SK-N-SH (cell line): ENCODE results near the gene HHIPL1. TPM values are rescaled to one million over a fixed set of nuclear protein-coding genes. Genes with fewer than 3 reads are reported as not detected.

Experiments
- CTCF ChIA-PET: fragments of 300-600, 350-600 bp; formaldehyde crosslinking; extraction: SDS; loops from one replicate; lab custom pipeline; 2021; lab: Yijun Ruan, JAX
- POLR2A ChIA-PET: fragments of 350-600 bp; sonication (Branson Sonifier 250); formaldehyde crosslinking; extraction: SDS; loops from one replicate; lab custom pipeline; 2020; ENCODE audit warnings: antibody characterized with exemption, inconsistent platforms; lab: Yijun Ruan, JAX
- DNase-seq: peaks from one replicate; pipeline ENCODE4 v3.0.0; 2012
- H2AFZ ChIP-seq: fragments of 200-600 bp; sonication (generic); 2 replicates; pipeline ENCODE4 v1.8.1; 2016; ENCODE audit warnings: antibody characterized with exemption, mild to moderate bottlenecking, low read depth
- H3F3A ChIP-seq: fragments of 200-600 bp; sonication (generic); replicated peaks from 2 replicates; pipeline ENCODE3; 2016; ENCODE audit warnings: antibody characterized with exemption, mild to moderate bottlenecking; ENCODE audit not compliant: insufficient read depth
- H3K27ac ChIP-seq, 2 experiments: fragments of 200-500 bp in 1 of 2; fragments of 200-600 bp in 1 of 2; sonication (Bioruptor generic) in 1 of 2; sonication (generic), shearing (Covaris generic) in 1 of 2; 2 replicates each; pipeline versions ENCODE4 v1.5.1 to v1.6.1; 2014 to 2016; ENCODE audit warnings: low read depth in 2 of 2, inconsistent platforms in 1 of 2, low read length in 1 of 2, mild to moderate bottlenecking in 1 of 2, mixed read lengths in 1 of 2
- H3K27me3 ChIP-seq: fragments of 200-600 bp; sonication (generic), shearing (Covaris generic); 2 replicates; pipeline ENCODE4 v1.6.1; 2016; ENCODE audit warnings: mixed run types; ENCODE audit not compliant: insufficient read depth
- H3K36me3 ChIP-seq, 2 experiments: fragments of 200-500 bp in 1 of 2; fragments of 200-600 bp in 1 of 2; sonication (Bioruptor generic) in 1 of 2; sonication (generic) in 1 of 2; replicated peaks in 1 of 2; 2 replicates each; pipeline versions ENCODE3 to v1.5.1; 2014 to 2016; ENCODE audit warnings: low read length in 1 of 2, mild to moderate bottlenecking in 1 of 2; ENCODE audit not compliant: insufficient read depth in 2 of 2, control insufficient read depth in 1 of 2
- H3K4me1 ChIP-seq, 2 experiments: fragments of 200-500 bp in 1 of 2; fragments of 200-600 bp in 1 of 2; sonication (Bioruptor generic) in 1 of 2; sonication (generic), shearing (Covaris generic) in 1 of 2; 2 replicates each; pipeline versions ENCODE4 v1.5.1 to v1.6.1; 2014 to 2016; ENCODE audit warnings: low read depth in 1 of 2, low read length in 1 of 2, mixed run types in 1 of 2; ENCODE audit not compliant: insufficient read depth in 2 of 2, control insufficient read depth in 1 of 2
- H3K4me2 ChIP-seq: fragments of 200-600 bp; sonication (generic), shearing (Covaris generic); 2 replicates; pipeline ENCODE4 v1.6.1; 2017; ENCODE audit warnings: mixed run types
- H3K4me3 ChIP-seq, 2 experiments: fragments of 200-500 bp in 1 of 2; fragments of 200-600 bp in 1 of 2; sonication (Bioruptor generic) in 1 of 2; sonication (generic), shearing (Covaris generic) in 1 of 2; 2 replicates each; pipeline versions ENCODE4 v1.5.1 to v1.8.1; 2014 to 2016; ENCODE audit warnings: low read depth in 2 of 2, inconsistent platforms in 1 of 2, low read length in 1 of 2, mild to moderate bottlenecking in 1 of 2, mixed read lengths in 1 of 2, moderate library complexity in 1 of 2
- H3K79me2 ChIP-seq: fragments of 200-600 bp; sonication (generic); 2 replicates; pipeline ENCODE4 v1.8.1; 2017; ENCODE audit warnings: mild to moderate bottlenecking; ENCODE audit not compliant: insufficient read depth
- H3K9ac ChIP-seq: fragments of 200-600 bp; sonication (generic); 2 replicates; pipeline ENCODE4 v1.6.1; 2017; ENCODE audit warnings: mixed run types
- H3K9me2 ChIP-seq: fragments of 200-600 bp; sonication (generic); 2 replicates; pipeline ENCODE4 v1.6.1; 2017; ENCODE audit warnings: mixed run types
- H3K9me3 ChIP-seq: fragments of 200-600 bp; sonication (generic); 2 replicates; pipeline ENCODE4 v1.6.1; 2017; ENCODE audit warnings: mixed run types, mild to moderate bottlenecking, moderate library complexity
- H4K20me1 ChIP-seq: fragments of 200-600 bp; sonication (generic); 2 replicates; pipeline ENCODE4 v1.6.1; 2017; ENCODE audit warnings: mild to moderate bottlenecking, mixed run types; ENCODE audit not compliant: insufficient read depth
- ELF1 ChIP-seq: IDR thresholded peaks from 2 replicates; pipeline ENCODE4 v1.4.0; 2012
- EZH2phosphoT487 ChIP-seq: fragments of 200-600 bp; sonication (generic); IDR thresholded peaks from 2 replicates; pipeline ENCODE4 v1.6.1; 2017; ENCODE audit warnings: low read depth, mixed run types, mild to moderate bottlenecking, antibody characterized with exemption, moderate library complexity, borderline replicate concordance
- FOXJ3 ChIP-seq: sonication (generic); formaldehyde crosslinking; IDR thresholded peaks from 2 replicates; pipeline ENCODE4 v1.5.1; 2020; ENCODE audit warnings: mild to moderate bottlenecking, missing genetic modification reagents
- FOXM1 ChIP-seq: IDR thresholded peaks from 2 replicates; pipeline ENCODE4 v1.4.0; 2012; ENCODE audit warnings: low read depth, mild to moderate bottlenecking
- GABPA ChIP-seq: IDR thresholded peaks from 2 replicates; pipeline ENCODE4 v1.4.0; 2012; ENCODE audit warnings: low read depth, mild to moderate bottlenecking
- IRF3 ChIP-seq: fragments of 150-350 bp; IDR thresholded peaks from 2 replicates; pipeline ENCODE4 v1.6.1; 2016; ENCODE audit warnings: mild to moderate bottlenecking, low read depth, low read length
- MEF2A ChIP-seq: IDR thresholded peaks from 2 replicates; pipeline ENCODE4 v1.4.0; 2012; ENCODE audit warnings: low read depth, borderline replicate concordance
- NFIC ChIP-seq: IDR thresholded peaks from 2 replicates; pipeline ENCODE4 v1.4.0; 2012; ENCODE audit warnings: borderline replicate concordance
- POLR2AphosphoS5 ChIP-seq: IDR thresholded peaks from 2 replicates; pipeline ENCODE4 v1.6.1; 2012; ENCODE audit warnings: low read depth, low read length
- REST ChIP-seq: IDR thresholded peaks from 2 replicates; pipeline ENCODE4 v1.6.1; 2012; ENCODE audit warnings: mild to moderate bottlenecking, low read depth, low read length, moderate library complexity
- RFX5 ChIP-seq: IDR thresholded peaks from 2 replicates; pipeline ENCODE4 v1.6.1; 2012; ENCODE audit warnings: mild to moderate bottlenecking, improper control_type of control experiment, low read length
- TEAD4 ChIP-seq: IDR thresholded peaks from 2 replicates; pipeline ENCODE4 v1.4.0; 2012; ENCODE audit warnings: mild to moderate bottlenecking, borderline replicate concordance; ENCODE audit not compliant: insufficient read depth
- WGBS: methylation state at CpG from one replicate; pipeline ENCODE4 v1.1.6; 2017; ENCODE audit warnings: low lambda C conversion rate; 5-methylcytosine and 5-hydroxymethylcytosine counted together
- polyA plus RNA-seq, 3 experiments: library from polyadenylated mRNA; depleted of rRNA; stranded (reverse); fragments of >200 nt; gene quantifications; 2 replicates each; pipeline ENCODE4 v1.2.3, GENCODE V29; 2012
- TF ChIP-seq, protein P1 (sequence below): IDR thresholded peaks from 2 replicates; pipeline ENCODE4 v1.4.0; 2012; ENCODE audit warnings: low read depth
- TF ChIP-seq, protein P2 (sequence below): fragments of 200-600 bp; sonication (generic); IDR thresholded peaks from 2 replicates; pipeline ENCODE4 v1.6.1; 2017; ENCODE audit warnings: antibody characterized with exemption, mild to moderate bottlenecking, moderate library complexity

HHIPL1 gene
- polyA plus RNA-seq, 1 of the 3 experiments (the other 2 are of a cell fraction), result 0.02 TPM

DNA sequence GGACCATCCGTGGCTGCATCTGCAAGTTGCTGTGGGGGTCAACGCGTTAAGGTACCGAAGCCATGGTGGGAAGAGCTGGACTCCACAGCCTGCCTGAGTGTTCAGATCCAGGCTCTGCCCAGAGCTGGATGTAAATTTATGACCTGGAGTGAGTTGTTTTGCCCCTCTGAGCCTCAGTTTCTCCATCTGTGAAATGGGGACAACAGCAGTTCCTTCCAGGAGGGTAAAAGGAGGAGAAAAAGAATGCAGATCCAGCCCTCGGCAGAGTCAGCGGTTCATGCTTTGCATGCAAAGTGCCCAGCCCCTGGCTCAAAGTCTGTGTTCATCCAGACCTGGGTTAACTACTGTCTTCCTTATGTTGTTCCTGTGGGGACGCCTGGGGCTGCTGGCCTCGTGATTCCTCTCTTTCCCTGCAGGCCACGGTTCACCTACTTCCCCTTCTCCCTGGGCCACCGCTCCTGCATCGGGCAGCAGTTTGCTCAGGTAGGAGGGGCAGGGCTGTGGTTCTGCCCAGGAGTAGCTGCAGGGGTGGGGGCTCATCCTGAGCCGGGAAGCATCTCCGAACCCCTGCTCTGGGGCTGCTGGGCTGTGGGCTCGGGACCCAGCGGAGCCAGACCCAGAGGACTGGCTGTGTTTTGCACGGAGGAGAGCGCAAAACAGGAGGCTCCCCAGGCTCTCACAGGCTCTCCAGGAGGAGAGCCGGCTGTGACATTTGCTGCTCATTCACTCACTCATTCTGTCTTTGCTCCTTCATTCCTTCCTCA lies 81.0 kb downstream of the HHIPL1 start (continued):
- no peak for TF ChIP-seq IRF3

GRCh38 chr14:99726538-99727095 lies 81.7 kb downstream of the HHIPL1 start:
- H3K79me2 ChIP-seq, result no peaks in the 10 kb centered on the region
- H2AFZ ChIP-seq, result no peak overlapping the region
- H3K27me3 ChIP-seq, result no peaks in the 10 kb centered on the region
- no peaks in the 10 kb centered on the region for H3K9me2 ChIP-seq
- H3K36me3 ChIP-seq, result no peaks in the 10 kb centered on the region
- 82% methylated on average over 20 of the region's 26 CpGs for WGBS
- H3K9me3 ChIP-seq, result no peaks in the 10 kb centered on the region
- H3K9ac ChIP-seq, result no peak overlapping the region
- H3K4me1 ChIP-seq, result peaks cover 0 to 2% of the 10 kb centered on the region in 2 experiments; a peak in 1 of 4 replicates
- ChIA-PET CTCF (interaction anchor here (0.7 to 11.2 kb wide), 6 partner anchors 9 to 170 kb away, joined by 3 to 136 read pairs (median 4); no protein-coding TSS in a partner anchor), POLR2A (no interaction called here)
- H3F3A ChIP-seq, result no peaks in the 10 kb centered on the region
- no peak for TF ChIP-seq FOXM1
- TF ChIP-seq RFX5, result no peak
- no peak for TF ChIP-seq FOXJ3 (CRISPR knock-in tag)
- no peak for TF ChIP-seq EZH2phosphoT487
- TF ChIP-seq REST, result no peak
- no peak for TF ChIP-seq TEAD4
- TF ChIP-seq MEF2A, result no peak
- TF ChIP-seq GABPA, result no peak
- TF ChIP-seq, protein P1, sequence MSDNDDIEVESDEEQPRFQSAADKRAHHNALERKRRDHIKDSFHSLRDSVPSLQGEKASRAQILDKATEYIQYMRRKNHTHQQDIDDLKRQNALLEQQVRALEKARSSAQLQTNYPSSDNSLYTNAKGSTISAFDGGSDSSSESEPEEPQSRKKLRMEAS, result no peak
- TF ChIP-seq, protein P2, sequence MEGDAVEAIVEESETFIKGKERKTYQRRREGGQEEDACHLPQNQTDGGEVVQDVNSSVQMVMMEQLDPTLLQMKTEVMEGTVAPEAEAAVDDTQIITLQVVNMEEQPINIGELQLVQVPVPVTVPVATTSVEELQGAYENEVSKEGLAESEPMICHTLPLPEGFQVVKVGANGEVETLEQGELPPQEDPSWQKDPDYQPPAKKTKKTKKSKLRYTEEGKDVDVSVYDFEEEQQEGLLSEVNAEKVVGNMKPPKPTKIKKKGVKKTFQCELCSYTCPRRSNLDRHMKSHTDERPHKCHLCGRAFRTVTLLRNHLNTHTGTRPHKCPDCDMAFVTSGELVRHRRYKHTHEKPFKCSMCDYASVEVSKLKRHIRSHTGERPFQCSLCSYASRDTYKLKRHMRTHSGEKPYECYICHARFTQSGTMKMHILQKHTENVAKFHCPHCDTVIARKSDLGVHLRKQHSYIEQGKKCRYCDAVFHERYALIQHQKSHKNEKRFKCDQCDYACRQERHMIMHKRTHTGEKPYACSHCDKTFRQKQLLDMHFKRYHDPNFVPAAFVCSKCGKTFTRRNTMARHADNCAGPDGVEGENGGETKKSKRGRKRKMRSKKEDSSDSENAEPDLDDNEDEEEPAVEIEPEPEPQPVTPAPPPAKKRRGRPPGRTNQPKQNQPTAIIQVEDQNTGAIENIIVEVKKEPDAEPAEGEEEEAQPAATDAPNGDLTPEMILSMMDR, result no peak
- TF ChIP-seq POLR2AphosphoS5, result no peak
- no peak for TF ChIP-seq ELF1
- TF ChIP-seq NFIC, result no peak
- TF ChIP-seq, all 33 proteins: peak for 0
- Histone ChIP-seq H3K4me2 (no peak overlapping the region), H4K20me1 (no peaks in the 10 kb centered on the region), H3K4me3 (no peak overlapping the region), H3K27ac (no peak overlapping the region)
- DNase-seq, result no peak
